ENCODE measurements around the gene KRTAP4-4. TPM values are rescaled to one million over a fixed set of nuclear protein-coding genes. Genes with fewer than 3 reads are reported as not detected.
"Not testable (repeated sequence)": the region's sequence is repeated elsewhere in the genome, so short reads cannot be mapped to it uniquely, and the experiment has no call there.

KRTAP4-4 gene
- total RNA-seq, 1 donor from 2014 or later, result not detected

DNA sequence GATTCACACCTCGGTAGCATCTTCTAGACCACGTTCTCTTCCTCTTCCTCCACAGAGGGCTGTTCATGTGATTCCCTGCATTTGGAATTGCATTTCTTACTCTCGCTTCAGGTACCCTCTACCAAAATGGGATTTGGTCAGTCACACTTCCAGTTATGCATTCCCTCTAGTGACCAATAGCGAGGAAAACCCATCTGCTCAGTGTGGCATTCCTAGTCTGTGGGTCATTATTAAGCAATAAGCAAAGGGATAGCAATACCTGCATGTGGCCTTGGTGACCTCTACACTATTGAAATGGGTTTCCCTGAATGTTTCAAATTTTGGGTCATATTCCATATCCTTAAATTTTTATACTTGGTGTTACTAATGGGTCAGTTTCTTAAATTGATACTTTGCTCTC is 10.5 kb downstream of the KRTAP4-4 start:
- no peak for DNase-seq (ENCODE audit: low spot score)
- intact Hi-C loops (cut with DNase I), result no loop called here

DNA sequence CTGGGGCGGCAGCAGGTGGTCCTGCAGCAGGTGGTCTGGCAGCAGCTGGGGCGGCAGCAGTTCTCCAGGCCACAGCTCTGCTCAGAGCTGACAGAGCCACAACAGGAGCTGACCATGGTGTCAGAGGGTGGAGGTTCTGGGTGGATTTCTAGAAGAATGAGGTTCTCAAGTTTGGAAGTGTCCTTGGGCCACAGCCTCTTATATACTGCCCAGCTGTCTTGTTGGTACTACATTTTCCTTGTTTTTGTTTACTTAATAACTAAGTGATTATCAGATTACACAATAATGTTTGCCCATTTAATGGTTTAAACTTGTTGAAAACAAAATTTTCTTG is 10.9 kb downstream of the KRTAP4-4 start, which contains the start of gene KRTAP4-5:
TSS of gene KRTAP4-5 (minus strand) at position 174 of the 334 bp plus-strand sequence. CDS start at position 116, 58 bp downstream.
- DNase-seq (ENCODE audit: low spot score), result no peak
- intact Hi-C loops (cut with DNase I), result no loop called here

DNA sequence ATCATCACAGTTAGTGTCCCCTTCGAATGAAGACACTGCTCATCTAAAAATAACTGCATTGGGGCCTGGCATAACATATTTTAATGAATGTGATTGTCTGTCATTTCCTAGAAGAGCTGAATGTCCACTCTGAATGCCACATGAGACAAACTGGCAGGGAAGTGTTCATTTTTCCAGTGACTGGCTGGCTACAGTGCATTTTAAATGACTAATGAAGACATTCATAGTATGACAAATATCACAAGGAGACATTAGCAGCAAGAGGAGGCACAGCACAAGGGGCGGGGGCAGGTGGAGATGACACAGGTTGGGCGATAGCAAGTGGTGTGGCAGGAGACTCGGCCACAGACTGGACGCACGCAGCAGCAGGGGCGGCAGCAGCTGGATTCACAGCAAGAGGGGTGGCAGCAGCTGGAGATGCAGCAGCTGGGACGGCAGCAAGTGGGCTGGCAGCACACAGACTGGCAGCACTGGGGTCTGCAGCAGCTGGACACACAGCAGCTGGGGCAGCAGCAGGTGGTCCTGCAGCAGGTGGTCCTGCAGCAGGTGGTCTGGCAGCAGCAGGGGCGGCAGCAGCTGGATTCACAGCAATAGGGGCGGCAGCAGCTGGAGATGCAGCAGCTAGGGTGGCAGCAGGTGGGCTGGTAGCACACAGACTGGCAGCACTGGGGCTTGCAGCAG is 11.4 kb downstream of the KRTAP4-4 start:
- intact Hi-C loops (cut with DNase I); DNase-seq (ENCODE audit: low spot score): not testable (repeated sequence)

DNA sequence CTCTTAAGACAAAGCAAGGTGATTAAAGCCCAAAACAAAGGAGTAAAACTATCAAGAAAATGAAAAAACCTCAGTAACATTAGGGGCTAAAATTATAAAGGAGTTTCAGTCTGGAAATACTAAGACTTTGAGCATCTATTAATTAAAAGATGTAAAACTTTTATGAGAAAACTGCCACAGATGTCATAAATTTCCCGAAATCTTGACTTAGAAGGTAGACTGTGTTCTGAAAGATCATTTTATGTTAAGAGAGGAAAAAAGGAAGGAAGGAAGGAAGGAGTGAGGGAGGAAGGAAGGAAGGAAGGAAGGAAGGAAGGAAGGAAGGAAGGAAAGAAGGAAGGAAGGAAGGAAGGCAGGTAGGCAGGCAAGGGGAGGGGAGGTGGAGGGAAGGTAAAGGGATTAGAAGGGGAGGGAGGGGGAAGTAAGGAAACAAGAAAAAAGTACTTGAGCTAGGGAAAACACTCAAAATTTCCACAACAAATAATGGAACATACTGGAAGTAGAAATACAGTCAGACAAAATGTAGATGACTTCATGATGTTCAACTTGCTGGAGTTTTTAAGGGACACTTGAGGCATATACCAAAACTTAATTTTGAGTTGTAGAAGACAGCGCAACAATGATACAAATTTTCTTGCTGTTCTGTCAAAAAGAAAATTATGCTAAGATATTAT is 12.9 kb downstream of the KRTAP4-4 start:
- no peak for DNase-seq (ENCODE audit: low spot score)
- intact Hi-C loops (cut with DNase I), result no loop called here

DNA sequence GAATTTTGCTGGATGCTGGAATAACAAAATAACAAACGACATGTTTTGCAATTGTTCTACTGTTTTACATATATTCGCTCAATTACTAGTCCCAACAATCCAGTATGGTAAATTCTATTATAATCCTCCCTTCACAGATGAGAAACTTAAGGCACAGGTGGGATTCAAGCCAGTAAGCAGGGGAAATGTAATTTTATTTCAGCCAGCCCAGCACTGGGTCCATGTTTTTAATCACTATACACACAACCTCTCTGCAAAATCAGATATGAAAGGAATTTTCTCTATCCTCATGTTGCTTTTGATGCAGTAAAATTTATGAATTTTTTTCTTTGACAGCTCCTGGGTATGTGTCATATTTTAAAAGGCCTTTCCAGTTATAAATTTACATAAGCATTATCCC is 15.3 kb downstream of the KRTAP4-4 start:
- no peak for DNase-seq (ENCODE audit: low spot score)
- intact Hi-C loops (cut with DNase I), result no loop called here

DNA sequence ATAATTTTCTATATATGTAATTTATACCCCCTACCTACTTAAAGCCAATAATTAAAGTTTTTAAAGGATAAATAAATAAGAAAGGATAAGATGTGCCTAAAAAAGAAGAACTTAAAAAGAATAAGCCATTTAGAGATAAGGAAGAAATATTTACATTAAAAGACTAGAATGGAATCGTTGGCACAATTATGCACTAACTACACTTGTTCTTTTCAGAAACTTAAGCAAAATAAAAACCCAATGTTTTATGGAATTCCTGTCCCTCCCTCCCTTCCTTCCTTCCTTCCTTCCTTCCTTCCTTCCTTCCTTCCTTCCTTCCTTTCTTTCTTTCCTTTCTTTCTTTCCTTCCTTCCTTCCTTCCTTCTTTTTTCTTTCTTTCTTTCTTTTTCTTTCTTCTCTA is 15.7 kb downstream of the KRTAP4-4 start:
- intact Hi-C loops (cut with DNase I), result no loop called here
- DNase-seq (ENCODE audit: low spot score), result no peak

DNA sequence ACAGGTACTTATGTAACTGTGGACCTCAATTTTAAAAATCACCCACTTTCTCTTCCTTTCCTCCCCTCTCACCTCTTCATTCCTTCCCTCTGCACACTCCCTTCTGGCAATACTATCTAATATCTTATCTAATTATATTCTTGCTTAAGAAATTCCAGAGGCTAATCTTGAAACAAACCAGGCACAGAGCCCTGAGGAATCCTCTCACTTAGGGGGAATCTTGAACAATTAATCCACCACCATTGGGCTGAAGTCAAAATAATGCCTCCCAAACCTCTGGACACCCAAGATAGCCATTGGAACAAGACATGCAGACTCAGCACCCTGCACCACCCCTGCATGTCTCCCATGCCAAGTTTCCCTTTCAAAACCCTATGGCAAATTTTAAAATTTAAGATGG is 19.2 kb downstream of the KRTAP4-4 start:
- intact Hi-C loops (cut with DNase I), result no loop called here
- no peak for DNase-seq (ENCODE audit: low spot score)

DNA sequence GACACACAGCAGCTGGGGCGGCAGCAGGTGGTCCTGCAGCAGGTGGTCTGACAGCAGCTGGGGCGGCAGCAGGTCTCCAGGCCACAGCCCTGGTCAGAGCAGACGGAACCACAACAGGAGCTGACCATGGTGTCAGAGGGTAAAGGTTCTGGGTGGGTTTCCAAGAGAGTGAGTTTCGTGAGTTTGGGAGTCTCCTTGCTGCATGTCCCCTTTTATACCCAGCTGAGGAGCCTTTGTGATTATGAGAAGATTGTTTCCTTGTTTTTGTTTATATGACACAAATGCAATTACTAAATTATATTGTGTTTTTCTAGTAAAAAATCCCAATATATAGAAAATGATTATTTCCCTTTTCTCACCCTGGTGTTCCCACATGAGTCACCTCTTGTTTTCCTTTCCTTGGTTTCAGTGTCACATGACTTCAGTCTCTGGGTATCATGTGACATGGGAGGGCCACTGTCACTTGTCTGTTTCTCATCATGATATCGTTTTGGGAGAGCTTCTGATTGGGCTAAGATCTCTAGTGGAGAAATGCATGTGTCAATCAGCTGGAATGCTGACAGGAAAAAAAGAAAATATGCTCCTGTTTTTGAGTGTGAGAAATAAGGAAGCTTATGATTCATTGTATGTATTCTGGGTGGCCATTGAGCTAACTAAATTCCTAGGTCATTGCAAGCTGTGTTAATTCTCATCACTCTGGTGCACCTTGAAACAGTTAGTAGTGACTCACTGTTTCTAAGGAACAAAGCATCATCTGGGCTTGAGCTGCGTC is 20.0 kb downstream of the KRTAP4-4 start, which contains the start of gene KRTAP4-6:
TSS of gene KRTAP4-6 (minus strand) at position 185 of the 772 bp plus-strand sequence. CDS start at position 128, 57 bp downstream.
- intact Hi-C loops (cut with DNase I), result no loop called here
- no peak for DNase-seq (ENCODE audit: low spot score)

DNA sequence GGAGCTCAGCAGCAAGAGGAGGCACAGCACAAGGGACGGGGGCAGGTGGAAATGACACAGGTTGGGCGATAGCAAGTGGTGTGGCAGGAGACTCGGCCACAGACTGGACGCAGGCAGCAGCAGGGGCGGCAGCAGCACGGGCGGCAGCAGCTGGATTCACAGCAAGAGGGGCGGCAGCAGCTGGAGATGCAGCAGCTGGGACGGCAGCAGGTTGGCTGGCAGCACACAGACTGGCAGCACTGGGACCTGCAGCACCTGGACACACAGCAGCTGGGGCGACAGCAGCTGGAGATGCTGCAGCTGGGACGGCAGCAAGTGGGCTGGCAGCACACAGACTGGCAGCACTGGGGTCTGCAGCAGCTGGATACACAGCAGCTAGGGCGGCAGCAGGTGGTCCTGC is 20.7 kb downstream of the KRTAP4-4 start:
- intact Hi-C loops (cut with DNase I); DNase-seq (ENCODE audit: low spot score): not testable (repeated sequence)

DNA sequence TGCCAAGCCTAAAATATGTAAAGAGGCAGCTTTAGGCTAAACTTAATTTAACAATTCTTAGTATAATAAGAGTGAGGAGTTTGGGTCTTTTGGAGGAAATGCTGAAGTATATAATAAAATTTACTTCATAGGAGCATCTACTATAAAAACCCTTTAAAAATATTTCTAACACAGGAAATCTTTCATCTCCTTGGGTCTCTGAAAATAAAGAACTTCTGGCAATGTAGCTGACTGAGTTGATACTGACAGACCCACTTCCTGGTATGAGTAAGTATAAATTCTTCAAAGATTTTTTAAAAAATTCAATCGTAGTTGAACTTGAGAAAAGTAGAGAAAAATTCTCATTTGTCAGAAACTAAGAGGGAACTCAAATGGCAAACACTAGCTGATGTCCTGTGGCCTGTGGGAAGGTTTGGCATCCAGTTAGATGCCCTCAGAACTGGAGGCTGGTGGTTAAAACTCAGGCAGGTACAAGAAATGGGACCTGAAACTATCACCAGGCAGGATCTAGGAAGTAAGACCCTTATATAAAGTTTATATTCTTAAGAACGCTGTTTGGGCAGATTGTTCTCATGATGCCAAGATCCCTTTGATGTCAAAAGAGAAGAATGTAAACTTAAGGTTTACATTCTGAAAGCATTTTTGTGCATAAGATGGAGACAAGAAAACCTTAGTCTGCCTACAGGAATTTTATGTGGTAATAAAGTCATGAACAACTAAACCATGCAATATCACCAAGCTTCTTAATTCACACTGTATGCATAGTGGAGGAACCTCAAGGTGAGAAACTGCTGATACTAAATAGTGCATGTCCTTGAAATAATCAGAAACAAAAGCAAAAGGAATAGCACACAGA is 26.4 kb downstream of the KRTAP4-4 start:
- intact Hi-C loops (cut with DNase I), result no loop called here
- no peak for DNase-seq (ENCODE audit: low spot score)

DNA sequence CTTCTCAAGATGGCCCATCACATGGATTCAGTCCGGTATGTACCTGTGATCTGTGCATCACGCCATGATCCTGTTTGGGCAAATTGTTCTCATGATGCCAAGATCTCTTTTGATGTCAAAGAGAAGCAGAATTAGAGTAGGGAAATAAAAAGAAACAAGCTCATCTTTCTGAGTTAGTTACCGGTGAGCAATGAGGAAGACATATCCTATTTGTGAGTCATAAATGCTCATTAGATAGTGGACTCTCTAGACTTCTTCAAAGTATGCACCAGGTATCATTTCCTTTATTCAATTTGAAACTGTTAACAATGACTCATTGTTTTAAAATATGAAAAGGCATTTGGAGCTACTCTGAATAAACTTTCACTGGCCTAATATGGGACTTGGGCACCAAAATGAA is 28.6 kb downstream of the KRTAP4-4 start:
- DNase-seq (ENCODE audit: low spot score), result no peak
- intact Hi-C loops (cut with DNase I), result no loop called here

DNA sequence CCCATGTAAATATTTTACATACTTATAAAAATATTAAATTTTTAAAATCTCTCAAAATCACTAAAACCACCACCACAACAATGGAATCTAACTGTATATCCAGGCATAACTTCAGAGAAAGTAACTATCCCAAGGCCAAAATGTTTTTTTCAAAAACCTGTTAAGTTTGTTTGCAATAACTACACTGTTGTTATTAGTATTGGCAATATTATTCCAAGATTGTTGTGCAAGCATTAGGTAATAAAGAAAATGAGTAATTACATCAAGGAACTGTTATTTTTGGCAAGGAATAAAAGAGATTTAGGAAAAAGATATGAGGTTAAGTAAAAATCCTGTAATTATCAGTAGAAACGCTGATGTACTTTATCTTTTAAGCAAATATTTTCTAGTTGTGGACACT is 33.2 kb downstream of the KRTAP4-4 start:
- intact Hi-C loops (cut with DNase I), result no loop called here
- no peak for DNase-seq (ENCODE audit: low spot score)

DNA sequence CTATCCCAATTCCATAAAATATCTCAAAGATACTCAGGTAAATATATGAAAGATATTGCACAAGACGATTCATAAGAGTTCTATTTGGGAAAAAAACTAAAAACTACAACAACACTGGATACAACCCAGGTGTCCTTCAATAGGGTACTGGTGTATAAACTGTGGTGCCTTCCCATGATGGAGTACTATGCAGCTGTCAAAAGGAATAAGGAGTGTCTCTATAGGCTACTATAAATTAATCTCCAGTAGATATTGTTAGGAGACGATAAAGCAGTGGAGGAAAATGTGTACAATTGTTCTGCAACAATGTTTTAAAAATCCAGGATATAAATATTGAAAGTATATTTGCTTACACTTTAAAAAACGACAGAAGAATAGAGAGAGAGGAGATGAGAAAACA is 34.1 kb downstream of the KRTAP4-4 start:
- intact Hi-C loops (cut with DNase I), result no loop called here
- no peak for DNase-seq (ENCODE audit: low spot score)

DNA sequence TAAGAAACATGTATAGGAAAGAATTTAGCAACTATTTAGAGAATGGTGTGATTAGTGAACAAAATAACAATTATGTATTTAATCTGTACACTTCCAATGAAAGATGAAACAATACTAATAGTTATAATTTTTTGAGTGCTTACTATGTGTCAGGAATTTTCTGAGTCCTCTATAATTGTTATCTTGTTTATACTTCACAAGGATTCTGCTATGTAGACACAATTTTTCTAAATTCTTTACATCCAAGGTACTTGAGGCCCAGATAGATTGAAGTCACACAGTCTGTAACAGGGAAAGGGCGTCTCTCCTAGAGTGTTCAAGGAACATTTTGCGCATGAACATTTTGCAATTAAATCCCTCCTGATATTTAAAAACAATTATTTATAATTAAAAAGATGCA is 35.5 kb downstream of the KRTAP4-4 start:
- DNase-seq (ENCODE audit: low spot score), result no peak
- intact Hi-C loops (cut with DNase I), result no loop called here

DNA sequence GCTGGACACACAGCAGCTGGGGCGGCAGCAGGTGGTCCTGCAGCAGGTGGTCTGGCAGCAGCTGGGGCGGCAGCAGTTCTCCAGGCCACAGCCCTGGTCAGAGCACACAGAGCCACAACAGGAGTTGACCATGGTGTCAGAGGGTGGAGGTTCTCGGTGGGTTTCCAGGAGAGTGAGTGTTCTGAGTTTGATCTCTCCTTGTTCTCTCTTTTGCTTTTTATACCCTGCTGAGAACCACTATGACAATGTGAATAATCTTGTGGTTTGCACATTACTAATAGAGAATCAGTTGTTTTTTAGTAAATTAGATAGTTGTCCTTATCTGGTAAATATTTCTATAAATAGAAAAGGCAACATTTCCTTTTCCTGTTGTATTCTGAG is 36.6 kb downstream of the KRTAP4-4 start, which contains the start of gene KRTAP4-12:
TSS of gene KRTAP4-12 (minus strand) at position 192 of the 381 bp plus-strand sequence. CDS start at position 132, 60 bp downstream.
- intact Hi-C loops (cut with DNase I), result not testable (repeated sequence)

DNA sequence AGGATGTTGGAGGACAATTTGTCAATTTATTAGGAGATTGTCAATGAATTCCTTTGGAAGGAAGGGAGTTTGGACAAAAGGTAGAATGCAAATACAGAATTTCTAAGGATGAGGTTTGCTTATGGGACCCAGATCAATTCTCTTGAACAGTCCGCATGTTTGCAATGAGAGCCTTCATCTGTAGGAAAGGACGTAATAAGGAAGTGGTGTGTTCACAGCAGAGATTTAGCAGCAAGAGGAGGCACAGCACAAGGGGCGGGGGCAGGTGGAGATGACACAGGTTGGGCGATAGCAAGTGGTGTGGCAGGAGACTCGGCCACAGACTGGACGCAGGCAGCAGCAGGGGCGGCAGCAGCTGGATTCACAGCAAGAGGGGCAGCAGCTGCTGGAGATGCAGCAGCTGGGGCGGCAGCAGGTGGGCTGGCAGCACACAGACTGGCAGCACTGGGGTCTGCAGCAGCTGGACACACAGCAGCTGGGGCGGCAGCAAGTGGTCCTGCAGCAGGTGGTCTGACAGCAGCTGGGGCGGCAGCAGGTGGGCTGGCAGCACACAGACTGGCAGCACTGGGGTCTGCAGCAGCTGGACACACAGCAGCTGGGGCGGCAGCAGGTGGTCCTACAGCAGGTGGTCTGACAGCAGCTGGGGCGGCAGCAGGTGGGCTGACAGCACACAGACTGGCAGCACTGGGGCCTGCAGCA is 37.1 kb downstream of the KRTAP4-4 start:
- intact Hi-C loops (cut with DNase I); DNase-seq (ENCODE audit: low spot score): not testable (repeated sequence)

More for the DNA sequence above, 36.6 kb downstream of the KRTAP4-4 start, which contains the start of gene KRTAP4-12:
- not testable (repeated sequence) for DNase-seq (ENCODE audit: low spot score)

DNA sequence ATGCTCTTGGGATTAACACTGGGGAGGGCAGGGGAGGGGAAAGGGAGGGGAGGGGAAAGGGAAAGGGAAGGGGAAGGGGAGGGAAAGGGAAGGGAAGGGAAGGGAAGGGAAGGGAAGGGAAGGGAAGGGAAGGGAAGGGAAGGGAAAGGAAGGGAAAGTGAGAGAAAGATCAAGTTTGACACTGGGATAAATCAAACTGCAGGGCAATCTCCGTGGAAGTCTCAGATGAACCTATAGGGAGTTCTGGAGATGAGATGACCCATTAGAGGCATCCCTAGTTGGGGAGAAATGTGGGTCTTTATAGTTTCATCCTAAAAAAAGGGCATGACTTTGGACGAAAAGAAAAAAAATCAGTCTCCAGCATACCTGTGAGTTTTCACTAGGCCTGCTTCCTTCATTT is 38.8 kb downstream of the KRTAP4-4 start:
- DNase-seq (ENCODE audit: low spot score), result no peak
- intact Hi-C loops (cut with DNase I), result no loop called here

DNA sequence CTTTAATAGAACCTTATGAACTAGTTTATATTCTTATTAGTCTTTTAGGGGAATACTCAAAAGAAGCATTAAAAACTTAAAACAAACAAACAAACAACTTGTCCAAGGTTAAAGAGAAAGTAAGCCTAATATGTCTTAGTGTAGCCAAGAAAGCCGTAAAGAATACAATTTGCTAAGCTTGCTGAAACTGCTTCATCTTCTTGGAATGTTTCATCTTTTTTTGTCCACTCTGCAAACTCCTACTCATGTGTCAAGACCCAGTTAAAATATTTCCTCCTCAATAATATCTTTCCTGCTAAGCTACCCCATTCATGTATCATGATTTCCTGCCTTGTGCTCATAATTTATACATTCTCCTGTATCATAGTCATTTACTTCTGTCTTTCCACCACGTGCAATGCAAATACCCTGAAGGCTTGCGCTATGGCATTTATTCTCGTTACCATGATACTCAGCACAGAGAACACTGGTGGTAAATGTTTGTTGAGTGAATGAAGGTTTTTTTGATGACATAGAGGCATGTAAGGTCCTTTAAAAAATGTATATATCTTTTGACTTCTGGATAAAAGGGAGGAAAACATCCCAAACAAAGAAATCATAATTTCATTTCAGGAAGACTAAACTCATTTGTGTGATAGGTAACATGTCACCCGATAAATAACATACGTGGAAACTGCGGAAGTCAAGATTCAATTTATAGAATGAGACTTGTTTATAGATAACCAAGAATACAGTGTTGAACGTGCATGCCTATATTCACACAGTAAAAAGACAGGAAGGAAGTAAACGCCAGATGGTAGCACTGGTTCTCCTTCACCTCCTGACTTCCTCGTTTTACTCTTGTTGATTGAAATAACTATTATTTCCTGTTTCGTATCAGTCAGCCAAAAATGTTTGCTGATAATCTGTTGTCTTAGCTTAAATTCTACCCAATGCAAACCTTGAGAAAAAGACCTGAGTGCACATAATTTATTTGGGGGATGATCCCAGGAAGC is 40.6 kb downstream of the KRTAP4-4 start:
- intact Hi-C loops (cut with DNase I), result not testable (repeated sequence)

More for the DNA sequence above, 40.6 kb downstream of the KRTAP4-4 start:
- DNase-seq (ENCODE audit: low spot score), result not testable (repeated sequence)
